GM19099 (cell line): ENCODE measurements around the gene CCL8.

Experiments
- POLR2A ChIP-seq: IDR thresholded peaks from 3 replicates; pipeline ENCODE4 v1.6.1; 2011; ENCODE audit warnings: low read depth; ENCODE audit not compliant: insufficient read length; ENCODE audit errors: extremely low read depth

Gene CCL8

DNA sequence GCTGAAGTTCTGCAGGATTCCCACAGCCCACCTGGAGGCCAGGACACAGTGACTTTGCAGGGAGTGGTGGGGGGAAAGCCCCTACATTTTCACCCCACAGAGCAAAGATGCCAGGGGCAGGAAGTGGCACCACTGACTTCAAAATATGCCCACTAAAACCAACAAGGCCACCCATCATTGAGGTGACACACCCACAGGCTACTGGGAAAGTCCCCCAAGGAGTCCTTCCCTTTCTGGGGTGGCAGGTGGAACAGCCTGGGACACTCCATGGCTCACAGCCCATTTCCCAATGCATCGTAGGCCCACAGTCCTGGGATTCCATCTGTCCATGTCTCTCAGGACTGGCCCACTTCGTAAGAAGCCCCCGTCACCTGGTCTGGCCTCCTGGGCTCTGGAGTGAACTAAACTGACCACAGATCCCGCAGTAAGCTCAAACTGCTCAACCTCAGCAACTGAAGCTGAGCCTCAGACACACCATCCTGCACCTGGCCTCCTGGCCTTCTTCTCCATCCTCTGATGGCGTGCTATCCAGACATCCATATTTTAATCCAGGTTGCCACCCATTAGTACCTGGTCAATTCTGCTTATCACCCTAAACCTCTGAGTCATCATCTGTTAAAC, 51.3 kb downstream of the CCL8 start:
- no peak for TF ChIP-seq POLR2A

DNA sequence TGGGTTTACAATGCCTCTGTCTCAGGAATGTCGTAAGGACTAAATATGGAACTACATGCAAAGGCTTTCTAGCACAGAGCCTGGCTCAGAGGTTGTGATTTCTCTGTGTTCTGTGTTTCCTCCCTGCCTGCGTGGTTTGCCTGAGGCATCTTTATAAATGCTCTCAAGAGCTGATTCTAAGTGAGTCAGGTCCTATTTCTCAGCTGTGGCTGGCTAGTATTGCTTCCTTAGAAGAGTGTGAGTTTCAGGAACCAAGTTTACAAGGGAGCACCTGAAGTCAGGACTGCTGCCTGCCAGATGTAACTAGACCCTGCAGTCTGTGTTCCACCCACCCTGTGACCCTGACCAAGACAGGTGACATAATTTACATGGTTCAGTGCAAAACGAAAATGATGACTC, 51.8 kb downstream of the CCL8 start:
- no peak for TF ChIP-seq POLR2A
